Stomach (tissue), 4 donors: ENCODE measurements around the gene XYLT1.

ENCODE experiments used
- EP300 ChIP-seq: sonication (generic); formaldehyde crosslinking; IDR thresholded peaks from one replicate; pipeline ENCODE4 v1.6.1; 2017; ENCODE audit warnings: antibody characterized with exemption
- POLR2A ChIP-seq, 4 donors: fragments of 450-650 bp; IDR thresholded peaks; one replicate each; pipeline ENCODE4 v1.6.1; 2016; ENCODE audit warnings: antibody characterized with exemption in 4 of 4, control low read depth in 2 of 4, mild to moderate bottlenecking in 1 of 4, moderate library complexity in 1 of 4
- POLR2AphosphoS5 ChIP-seq, 3 donors: sonication (generic); formaldehyde crosslinking; IDR thresholded peaks; one replicate each; pipeline ENCODE4 v1.6.1; 2016; ENCODE audit warnings: antibody characterized with exemption in 3 of 3
- TF ChIP-seq, protein P1 (sequence below), 7 experiments: fragments of 450-650 bp in 4 of 7; fragments of 200-600 bp in 3 of 7; sonication (generic) in 3 of 7; IDR thresholded peaks; one replicate each; pipeline ENCODE4 v1.5.1; 2016 to 2019; ENCODE audit warnings: antibody characterized with exemption in 7 of 7, control low read depth in 2 of 7, mild to moderate bottlenecking in 1 of 7

GRCh38 chr16:17062676-17063075 is 408.1 kb downstream of the XYLT1 start:
- TF ChIP-seq, protein P1, sequence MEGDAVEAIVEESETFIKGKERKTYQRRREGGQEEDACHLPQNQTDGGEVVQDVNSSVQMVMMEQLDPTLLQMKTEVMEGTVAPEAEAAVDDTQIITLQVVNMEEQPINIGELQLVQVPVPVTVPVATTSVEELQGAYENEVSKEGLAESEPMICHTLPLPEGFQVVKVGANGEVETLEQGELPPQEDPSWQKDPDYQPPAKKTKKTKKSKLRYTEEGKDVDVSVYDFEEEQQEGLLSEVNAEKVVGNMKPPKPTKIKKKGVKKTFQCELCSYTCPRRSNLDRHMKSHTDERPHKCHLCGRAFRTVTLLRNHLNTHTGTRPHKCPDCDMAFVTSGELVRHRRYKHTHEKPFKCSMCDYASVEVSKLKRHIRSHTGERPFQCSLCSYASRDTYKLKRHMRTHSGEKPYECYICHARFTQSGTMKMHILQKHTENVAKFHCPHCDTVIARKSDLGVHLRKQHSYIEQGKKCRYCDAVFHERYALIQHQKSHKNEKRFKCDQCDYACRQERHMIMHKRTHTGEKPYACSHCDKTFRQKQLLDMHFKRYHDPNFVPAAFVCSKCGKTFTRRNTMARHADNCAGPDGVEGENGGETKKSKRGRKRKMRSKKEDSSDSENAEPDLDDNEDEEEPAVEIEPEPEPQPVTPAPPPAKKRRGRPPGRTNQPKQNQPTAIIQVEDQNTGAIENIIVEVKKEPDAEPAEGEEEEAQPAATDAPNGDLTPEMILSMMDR (IDR thresholded peaks at IDR 0.05), result no peak
- TF ChIP-seq POLR2AphosphoS5 (IDR thresholded peaks at IDR 0.05) (no peak), EP300 (no peak), POLR2A (IDR thresholded peaks at IDR 0.05) (no peak)
